Body of pancreas (tissue), 4 donors: ENCODE measurements around the gene IDI1. TPM values are rescaled to one million over a fixed set of nuclear protein-coding genes. Genes with fewer than 3 reads are reported as not detected.

Experiments used
- ATAC-seq: fragments of 150-250 bp; one replicate; pipeline ENCODE4 v1.9.1; 2016
- DNase-seq, 4 donors: peaks; one replicate each; pipeline ENCODE4 v3.0.0-alpha.2; 2019
- H3K27ac ChIP-seq, 4 donors: fragments of 200-600 bp; sonication (generic); 1 replicate in 3 of 4; 2 replicates in 1 of 4; pipeline versions ENCODE4 v1.5.1 to v1.6.1; 2016 to 2019; ENCODE audit warnings: mild to moderate bottlenecking in 1 of 4, mixed read lengths in 1 of 4, moderate library complexity in 1 of 4
- H3K27me3 ChIP-seq, 2 donors: fragments of 200-600 bp; sonication (generic); one replicate each; pipeline ENCODE4 v1.6.0; 2016; ENCODE audit warnings: mild to moderate bottlenecking in 1 of 2
- H3K36me3 ChIP-seq, 2 donors: fragments of 200-600 bp; sonication (generic); replicated peaks in 1 of 2; 2 replicates each; pipeline ENCODE4 v1.5.1; 2016; ENCODE audit warnings: low read depth in 2 of 2; ENCODE audit not compliant: insufficient read depth in 1 of 2
- H3K4me1 ChIP-seq: fragments of 200-600 bp; sonication (generic); one replicate; pipeline ENCODE4 v1.6.0; 2016
- H3K4me3 ChIP-seq, 2 donors: fragments of 200-600 bp; sonication (generic); 1 replicate in 1 of 2; 2 replicates in 1 of 2; pipeline ENCODE4 v1.5.1; 2016 to 2019
- H3K9me3 ChIP-seq, 3 donors: fragments of 200-600 bp; sonication (generic); 1 replicate in 2 of 3; 2 replicates in 1 of 3; pipeline ENCODE4 v1.5.1; 2016
- CTCF ChIP-seq, 7 experiments: fragments of 450-650 bp in 4 of 7; fragments of 200-600 bp in 3 of 7; sonication (generic) in 3 of 7; IDR thresholded peaks; one replicate each; pipeline ENCODE4 v1.5.1; 2016 to 2019; ENCODE audit warnings: antibody characterized with exemption in 7 of 7
- POLR2A ChIP-seq, 3 donors: fragments of 450-650 bp; IDR thresholded peaks; one replicate each; pipeline ENCODE4 v1.6.1; 2016; ENCODE audit warnings: antibody characterized with exemption in 3 of 3, mild to moderate bottlenecking in 2 of 3
- WGBS, 2 donors: methylation state at CpG; one replicate each; pipeline ENCODE4 v1.1.5; 2017; 5-methylcytosine and 5-hydroxymethylcytosine counted together
- intact Hi-C: fragments of 100-400 bp; cut with DNase I; formaldehyde crosslinking; loops from one replicate; pipeline ENCODE4 v1.15.1; 2023
- total RNA-seq, 2 donors: library from RNA; depleted of rRNA; stranded (reverse); fragments of >200 nt; gene quantifications; one replicate each; pipeline ENCODE4 v1.1.0, GENCODE V29; 2016

IDI1 gene
- total RNA-seq, 2 donors from 2014 or later: 15.6 to 20.4 TPM

- no peak overlapping the region for H3K4me3 ChIP-seq
- H3K36me3 ChIP-seq: peaks cover 4 to 33% of the 10 kb centered on the region in 2 donors
- DNase-seq (no peak), ATAC-seq (no peak)
- no peak overlapping the region for H3K27ac ChIP-seq
- no peaks in the 10 kb centered on the region for H3K27me3 ChIP-seq
- intact Hi-C loops: no loop called here
- no peaks in the 10 kb centered on the region for H3K4me1 ChIP-seq
- TF ChIP-seq POLR2A (IDR thresholded peaks at IDR 0.05) (no peak), CTCF (IDR thresholded peaks at IDR 0.05) (no peak)
- WGBS, 2 donors: 94 to 95% methylated on average over 12 of the region's 12 CpGs
- no peaks in the 10 kb centered on the region for H3K9me3 ChIP-seq
Observed at GRCh38 chr10:996031-996430, 52.9 kb downstream of the IDI1 start.

- H3K36me3 ChIP-seq: peaks cover 4 to 29% of the 10 kb centered on the region in 2 donors
- ATAC-seq (no peak), DNase-seq (no peak)
- H3K27ac ChIP-seq: no peak overlapping the region
- H3K27me3 ChIP-seq: no peaks in the 10 kb centered on the region
- H3K4me3 ChIP-seq: no peak overlapping the region
- intact Hi-C loops: no loop called here
- H3K4me1 ChIP-seq: peaks cover 2% of the 10 kb centered on the region
- H3K9me3 ChIP-seq: no peaks in the 10 kb centered on the region
- 90 to 91% methylated on average over 7 of the region's 7 CpGs for WGBS, 2 donors
- TF ChIP-seq POLR2A (IDR thresholded peaks at IDR 0.05): no peak
- no peak for TF ChIP-seq CTCF (IDR thresholded peaks at IDR 0.05)
Observed at GRCh38 chr10:995559-995926, 53.4 kb downstream of the IDI1 start.

- H3K4me3 ChIP-seq: no peak overlapping the region
- intact Hi-C loops: no loop called here
- TF ChIP-seq CTCF (IDR thresholded peaks at IDR 0.05) (no peak), POLR2A (IDR thresholded peaks at IDR 0.05) (no peak)
- no peaks in the 10 kb centered on the region for H3K27me3 ChIP-seq
- DNase-seq: no peak
- no peaks in the 10 kb centered on the region for H3K9me3 ChIP-seq
- peaks cover 4 to 27% of the 10 kb centered on the region in 2 donors for H3K36me3 ChIP-seq
- H3K27ac ChIP-seq: no peak overlapping the region
- H3K4me1 ChIP-seq: peaks cover 6% of the 10 kb centered on the region
- 86 to 95% methylated on average over 6 of the region's 6 CpGs for WGBS, 2 donors
- no peak for ATAC-seq
Observed at GRCh38 chr10:994836-995558, 53.9 kb downstream of the IDI1 start.

GRCh38 chr10:992871-993270 lies 56.0 kb downstream of the IDI1 start:
- TF ChIP-seq CTCF (IDR thresholded peaks at IDR 0.05) (no peak), POLR2A (IDR thresholded peaks at IDR 0.05) (no peak)
- Histone ChIP-seq H3K4me3 (no peak overlapping the region), H3K4me1 (peaks cover 16% of the 10 kb centered on the region), H3K27ac (no peak overlapping the region), H3K27me3 (no peaks in the 10 kb centered on the region), H3K9me3 (no peaks in the 10 kb centered on the region), H3K36me3 (peaks cover 4 to 16% of the 10 kb centered on the region in 2 donors)
- DNase-seq (no peak), ATAC-seq (no peak)
- intact Hi-C loops: no loop called here

- H3K36me3 ChIP-seq: peaks cover 4 to 14% of the 10 kb centered on the region in 2 donors
- no peaks in the 10 kb centered on the region for H3K9me3 ChIP-seq
- no peak for TF ChIP-seq POLR2A (IDR thresholded peaks at IDR 0.05)
- TF ChIP-seq CTCF (IDR thresholded peaks at IDR 0.05): no peak
- H3K4me1 ChIP-seq: peaks cover 18% of the 10 kb centered on the region
- no peak for ATAC-seq
- H3K27ac ChIP-seq: no peak overlapping the region
- intact Hi-C loops: no loop called here
- H3K4me3 ChIP-seq: no peak overlapping the region
- H3K27me3 ChIP-seq: no peaks in the 10 kb centered on the region
- no peak for DNase-seq
- 94 to 95% methylated on average over 6 of the region's 6 CpGs for WGBS, 2 donors
Observed at GRCh38 chr10:992467-992866, 56.5 kb downstream of the IDI1 start.
